ENCODE measurements around the gene KPNB1. TPM values are rescaled to one million over a fixed set of nuclear protein-coding genes. Genes with fewer than 3 reads are reported as not detected.

The KPNB1 gene
- total and polyA plus RNA-seq, 2 of the 8 experiments (the other 6 are each of a cell fraction or from before 2014, with no cell fraction given): 171 to 625 TPM

GRCh38 chr17:47718634-47719405 is 69.1 kb downstream of the KPNB1 start (continued):
- TF ChIP-seq, protein P1, sequence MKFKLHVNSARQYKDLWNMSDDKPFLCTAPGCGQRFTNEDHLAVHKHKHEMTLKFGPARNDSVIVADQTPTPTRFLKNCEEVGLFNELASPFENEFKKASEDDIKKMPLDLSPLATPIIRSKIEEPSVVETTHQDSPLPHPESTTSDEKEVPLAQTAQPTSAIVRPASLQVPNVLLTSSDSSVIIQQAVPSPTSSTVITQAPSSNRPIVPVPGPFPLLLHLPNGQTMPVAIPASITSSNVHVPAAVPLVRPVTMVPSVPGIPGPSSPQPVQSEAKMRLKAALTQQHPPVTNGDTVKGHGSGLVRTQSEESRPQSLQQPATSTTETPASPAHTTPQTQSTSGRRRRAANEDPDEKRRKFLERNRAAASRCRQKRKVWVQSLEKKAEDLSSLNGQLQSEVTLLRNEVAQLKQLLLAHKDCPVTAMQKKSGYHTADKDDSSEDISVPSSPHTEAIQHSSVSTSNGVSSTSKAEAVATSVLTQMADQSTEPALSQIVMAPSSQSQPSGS (IDR thresholded peaks at IDR 0.05; ENCODE audit: low read length): no peak
- no peak for TF ChIP-seq CHD2 (IDR thresholded peaks at IDR 0.05; ENCODE audit: low read length)
